HepG2 (cell line): Measurements from ENCODE around the gene DDN. TPM values are rescaled to one million over a fixed set of nuclear protein-coding genes. Genes with fewer than 3 reads are reported as not detected.

Experiments used
- ARNT2 ChIP-seq: sonication (generic); formaldehyde crosslinking; IDR thresholded peaks from 2 replicates; pipeline ENCODE4 v1.8.0; 2022; ENCODE audit warnings: mild to moderate bottlenecking, low read depth, missing genetic modification reagents, moderate library complexity
- DNMT1 ChIP-seq: sonication (generic); formaldehyde crosslinking; IDR thresholded peaks from 2 replicates; pipeline ENCODE4 v1.5.1; 2020; ENCODE audit warnings: mild to moderate bottlenecking, missing genetic modification reagents
- FOXJ3 ChIP-seq: sonication (generic); formaldehyde crosslinking; IDR thresholded peaks from 2 replicates; pipeline ENCODE4 v1.4.0; 2020; ENCODE audit warnings: missing genetic modification reagents, mild to moderate bottlenecking, borderline replicate concordance
- GLI4 ChIP-seq: sonication (generic); formaldehyde crosslinking; IDR thresholded peaks from 2 replicates; pipeline ENCODE4 v1.5.1; 2020; ENCODE audit warnings: missing genetic modification reagents, mild to moderate bottlenecking, moderate library complexity, borderline replicate concordance
- HDAC6 ChIP-seq: fragments of 200-600 bp; sonication (generic); IDR thresholded peaks from 2 replicates; pipeline ENCODE4 v1.7.0; 2017; ENCODE audit warnings: mild to moderate bottlenecking, antibody characterized with exemption, low read length, low read depth
- NKX3-1 ChIP-seq: sonication (generic); formaldehyde crosslinking; IDR thresholded peaks from 2 replicates; pipeline ENCODE4 v1.5.0; 2020; ENCODE audit warnings: missing genetic modification reagents
- SIX4 ChIP-seq: sonication (generic); formaldehyde crosslinking; IDR thresholded peaks from 2 replicates; pipeline ENCODE4 v1.4.0; 2020; ENCODE audit warnings: missing genetic modification reagents
- SRSF9 ChIP-seq: fragments of 200-400 bp; formaldehyde crosslinking; IDR thresholded peaks from 2 replicates; pipeline ENCODE4 v1.6.1; 2018; ENCODE audit warnings: borderline replicate concordance, mild to moderate bottlenecking, low read depth, low read length; ENCODE audit not compliant: insufficient read depth, poor library complexity, severe bottlenecking
- WIZ ChIP-seq: sonication (generic); formaldehyde crosslinking; IDR thresholded peaks from 2 replicates; pipeline ENCODE4 v1.5.1; 2020; ENCODE audit warnings: mild to moderate bottlenecking, missing genetic modification reagents
- ZC3H13 ChIP-seq: sonication (generic); formaldehyde crosslinking; IDR thresholded peaks from 2 replicates; pipeline ENCODE4 v1.8.1; 2023; ENCODE audit warnings: mild to moderate bottlenecking, missing genetic modification reagents, moderate library complexity
- ZNF570 ChIP-seq: sonication (generic); formaldehyde crosslinking; IDR thresholded peaks from 2 replicates; pipeline ENCODE4 v1.4.0; 2020; ENCODE audit warnings: mild to moderate bottlenecking, missing genetic modification reagents, borderline replicate concordance
- ZNF660 ChIP-seq: sonication (generic); formaldehyde crosslinking; IDR thresholded peaks from 2 replicates; pipeline ENCODE4 v1.5.1; 2020; ENCODE audit warnings: mild to moderate bottlenecking, low read depth, missing genetic modification reagents, borderline replicate concordance
- polyA plus RNA-seq, 8 experiments: library from polyadenylated mRNA; depleted of rRNA in 3 of 8; stranded (reverse) in 7 of 8; unstranded in 1 of 8; fragments of >200 nt; fragmentation: Illumina TruSeq in 4 of 8; extraction: Trizol in 4 of 8; gene quantifications; 2 replicates each; pipeline versions ENCODE4 v1.2.1 to v1.2.3, GENCODE V29; 2011 to 2016; ENCODE audit warnings: low read depth in 4 of 8, missing spikeins in 1 of 8, mixed read lengths in 1 of 8; ENCODE audit not compliant: insufficient read depth in 1 of 8
- total RNA-seq, 5 experiments: library from RNA; depleted of rRNA; stranded (reverse); fragments of >200 nt; fragmentation: Illumina TruSeq; extraction: Trizol; gene quantifications; 2 replicates each; pipeline ENCODE4 v1.2.3, GENCODE V29; 2016; ENCODE audit warnings: low read depth in 1 of 5
- TF ChIP-seq, protein P1 (sequence below): sonication (generic); formaldehyde crosslinking; IDR thresholded peaks from 2 replicates; pipeline ENCODE4 v1.4.0; 2020; ENCODE audit warnings: missing genetic modification reagents, borderline replicate concordance
- TF ChIP-seq, protein P2 (sequence below): sonication (generic); formaldehyde crosslinking; IDR thresholded peaks from 2 replicates; pipeline ENCODE4 v1.5.0; 2020; ENCODE audit warnings: mild to moderate bottlenecking, missing genetic modification reagents, borderline replicate concordance
- TF ChIP-seq, protein P3 (sequence below): sonication (generic); formaldehyde crosslinking; IDR thresholded peaks from 2 replicates; pipeline ENCODE4 v1.4.0; 2020; ENCODE audit warnings: missing genetic modification reagents

DDN gene
- total and polyA plus RNA-seq, 2 of the 13 experiments (the other 11 are each of a cell fraction or from before 2014, with no cell fraction given), result 0.24 to 0.53 TPM

DNA sequence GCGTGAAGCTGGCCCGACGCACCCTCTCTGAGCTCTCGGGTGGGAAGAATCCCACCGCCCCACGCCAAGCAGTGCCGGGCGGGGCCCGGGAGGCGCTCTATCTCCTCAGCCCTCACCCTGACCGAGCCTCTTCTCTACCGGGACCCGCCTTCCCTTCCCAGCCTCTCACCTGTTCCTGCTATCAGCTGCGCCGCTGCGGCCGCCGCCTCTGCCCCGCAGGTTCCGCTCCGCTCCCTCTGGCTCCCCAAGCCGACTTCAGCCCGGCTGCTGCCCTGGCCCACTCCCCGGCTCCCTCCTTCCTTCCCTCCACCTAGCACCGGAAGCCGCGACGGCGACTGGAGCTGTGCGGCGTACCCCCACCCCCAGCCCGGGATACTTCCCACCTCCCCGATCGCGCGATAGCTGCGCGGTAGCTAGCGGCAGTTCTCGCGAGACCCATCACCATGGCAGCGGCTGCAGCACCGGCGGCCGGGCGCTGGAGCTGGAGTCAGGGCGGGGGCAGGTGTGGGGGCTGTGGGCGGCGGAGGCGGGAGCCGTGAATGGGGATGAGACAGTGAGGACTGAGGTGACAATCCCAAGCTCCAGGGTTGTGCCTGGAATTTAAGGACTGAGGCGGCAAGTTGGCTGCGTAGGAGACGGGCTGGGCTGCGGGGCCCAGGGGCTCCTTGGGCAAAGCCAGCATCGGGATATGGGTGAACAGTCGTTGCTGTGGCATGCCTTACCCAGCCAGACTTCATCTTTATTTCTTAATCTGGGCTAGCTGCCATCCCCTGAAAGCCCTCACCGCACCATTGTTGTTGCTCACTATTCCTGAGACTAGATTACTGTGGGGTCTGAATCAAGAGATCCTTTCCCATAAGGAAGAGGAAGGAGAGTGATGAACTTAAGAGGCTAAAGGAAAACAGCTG is 41.8 kb downstream of the DDN start, which contains the start of gene ARF3 (continued):
- TF ChIP-seq, protein P1, sequence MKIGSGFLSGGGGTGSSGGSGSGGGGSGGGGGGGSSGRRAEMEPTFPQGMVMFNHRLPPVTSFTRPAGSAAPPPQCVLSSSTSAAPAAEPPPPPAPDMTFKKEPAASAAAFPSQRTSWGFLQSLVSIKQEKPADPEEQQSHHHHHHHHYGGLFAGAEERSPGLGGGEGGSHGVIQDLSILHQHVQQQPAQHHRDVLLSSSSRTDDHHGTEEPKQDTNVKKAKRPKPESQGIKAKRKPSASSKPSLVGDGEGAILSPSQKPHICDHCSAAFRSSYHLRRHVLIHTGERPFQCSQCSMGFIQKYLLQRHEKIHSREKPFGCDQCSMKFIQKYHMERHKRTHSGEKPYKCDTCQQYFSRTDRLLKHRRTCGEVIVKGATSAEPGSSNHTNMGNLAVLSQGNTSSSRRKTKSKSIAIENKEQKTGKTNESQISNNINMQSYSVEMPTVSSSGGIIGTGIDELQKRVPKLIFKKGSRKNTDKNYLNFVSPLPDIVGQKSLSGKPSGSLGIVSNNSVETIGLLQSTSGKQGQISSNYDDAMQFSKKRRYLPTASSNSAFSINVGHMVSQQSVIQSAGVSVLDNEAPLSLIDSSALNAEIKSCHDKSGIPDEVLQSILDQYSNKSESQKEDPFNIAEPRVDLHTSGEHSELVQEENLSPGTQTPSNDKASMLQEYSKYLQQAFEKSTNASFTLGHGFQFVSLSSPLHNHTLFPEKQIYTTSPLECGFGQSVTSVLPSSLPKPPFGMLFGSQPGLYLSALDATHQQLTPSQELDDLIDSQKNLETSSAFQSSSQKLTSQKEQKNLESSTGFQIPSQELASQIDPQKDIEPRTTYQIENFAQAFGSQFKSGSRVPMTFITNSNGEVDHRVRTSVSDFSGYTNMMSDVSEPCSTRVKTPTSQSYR, result peak; percentile 82; the same call in 1 of the 2 replicates
- TF ChIP-seq ARNT2, result peak; percentile 98; the same call in 1 of the 2 replicates
- 0 out of 2 replicates have a peak, but pooled peaks have one; percentile 16 for TF ChIP-seq NKX3-1 (CRISPR knock-in tag)
- no peak for TF ChIP-seq SRSF9
- peak; percentile 56; the same call in 1 of the 2 replicates for TF ChIP-seq ZC3H13 (CRISPR knock-in tag)
- TF ChIP-seq FOXJ3 (CRISPR knock-in tag), result no peak
- 0 out of 2 replicates have a peak, but pooled peaks have one; percentile 6 for TF ChIP-seq SIX4 (CRISPR knock-in tag)
- TF ChIP-seq, protein P2, sequence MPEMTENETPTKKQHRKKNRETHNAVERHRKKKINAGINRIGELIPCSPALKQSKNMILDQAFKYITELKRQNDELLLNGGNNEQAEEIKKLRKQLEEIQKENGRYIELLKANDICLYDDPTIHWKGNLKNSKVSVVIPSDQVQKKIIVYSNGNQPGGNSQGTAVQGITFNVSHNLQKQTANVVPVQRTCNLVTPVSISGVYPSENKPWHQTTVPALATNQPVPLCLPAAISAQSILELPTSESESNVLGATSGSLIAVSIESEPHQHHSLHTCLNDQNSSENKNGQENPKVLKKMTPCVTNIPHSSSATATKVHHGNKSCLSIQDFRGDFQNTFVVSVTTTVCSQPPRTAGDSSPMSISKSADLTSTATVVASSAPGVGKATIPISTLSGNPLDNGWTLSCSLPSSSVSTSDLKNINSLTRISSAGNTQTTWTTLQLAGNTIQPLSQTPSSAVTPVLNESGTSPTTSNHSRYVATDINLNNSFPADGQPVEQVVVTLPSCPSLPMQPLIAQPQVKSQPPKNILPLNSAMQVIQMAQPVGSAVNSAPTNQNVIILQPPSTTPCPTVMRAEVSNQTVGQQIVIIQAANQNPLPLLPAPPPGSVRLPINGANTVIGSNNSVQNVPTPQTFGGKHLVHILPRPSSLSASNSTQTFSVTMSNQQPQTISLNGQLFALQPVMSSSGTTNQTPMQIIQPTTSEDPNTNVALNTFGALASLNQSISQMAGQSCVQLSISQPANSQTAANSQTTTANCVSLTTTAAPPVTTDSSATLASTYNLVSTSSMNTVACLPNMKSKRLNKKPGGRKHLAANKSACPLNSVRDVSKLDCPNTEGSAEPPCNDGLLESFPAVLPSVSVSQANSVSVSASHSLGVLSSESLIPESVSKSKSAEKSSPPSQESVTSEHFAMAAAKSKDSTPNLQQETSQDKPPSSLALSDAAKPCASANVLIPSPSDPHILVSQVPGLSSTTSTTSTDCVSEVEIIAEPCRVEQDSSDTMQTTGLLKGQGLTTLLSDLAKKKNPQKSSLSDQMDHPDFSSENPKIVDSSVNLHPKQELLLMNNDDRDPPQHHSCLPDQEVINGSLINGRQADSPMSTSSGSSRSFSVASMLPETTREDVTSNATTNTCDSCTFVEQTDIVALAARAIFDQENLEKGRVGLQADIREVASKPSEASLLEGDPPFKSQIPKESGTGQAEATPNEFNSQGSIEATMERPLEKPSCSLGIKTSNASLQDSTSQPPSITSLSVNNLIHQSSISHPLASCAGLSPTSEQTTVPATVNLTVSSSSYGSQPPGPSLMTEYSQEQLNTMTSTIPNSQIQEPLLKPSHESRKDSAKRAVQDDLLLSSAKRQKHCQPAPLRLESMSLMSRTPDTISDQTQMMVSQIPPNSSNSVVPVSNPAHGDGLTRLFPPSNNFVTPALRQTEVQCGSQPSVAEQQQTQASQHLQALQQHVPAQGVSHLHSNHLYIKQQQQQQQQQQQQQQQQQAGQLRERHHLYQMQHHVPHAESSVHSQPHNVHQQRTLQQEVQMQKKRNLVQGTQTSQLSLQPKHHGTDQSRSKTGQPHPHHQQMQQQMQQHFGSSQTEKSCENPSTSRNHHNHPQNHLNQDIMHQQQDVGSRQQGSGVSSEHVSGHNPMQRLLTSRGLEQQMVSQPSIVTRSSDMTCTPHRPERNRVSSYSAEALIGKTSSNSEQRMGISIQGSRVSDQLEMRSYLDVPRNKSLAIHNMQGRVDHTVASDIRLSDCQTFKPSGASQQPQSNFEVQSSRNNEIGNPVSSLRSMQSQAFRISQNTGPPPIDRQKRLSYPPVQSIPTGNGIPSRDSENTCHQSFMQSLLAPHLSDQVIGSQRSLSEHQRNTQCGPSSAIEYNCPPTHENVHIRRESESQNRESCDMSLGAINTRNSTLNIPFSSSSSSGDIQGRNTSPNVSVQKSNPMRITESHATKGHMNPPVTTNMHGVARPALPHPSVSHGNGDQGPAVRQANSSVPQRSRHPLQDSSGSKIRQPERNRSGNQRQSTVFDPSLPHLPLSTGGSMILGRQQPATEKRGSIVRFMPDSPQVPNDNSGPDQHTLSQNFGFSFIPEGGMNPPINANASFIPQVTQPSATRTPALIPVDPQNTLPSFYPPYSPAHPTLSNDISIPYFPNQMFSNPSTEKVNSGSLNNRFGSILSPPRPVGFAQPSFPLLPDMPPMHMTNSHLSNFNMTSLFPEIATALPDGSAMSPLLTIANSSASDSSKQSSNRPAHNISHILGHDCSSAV (CRISPR knock-in tag), result no peak
- no peak for TF ChIP-seq ZNF660 (CRISPR knock-in tag)
- no peak for TF ChIP-seq WIZ (CRISPR knock-in tag)
- TF ChIP-seq, protein P3, sequence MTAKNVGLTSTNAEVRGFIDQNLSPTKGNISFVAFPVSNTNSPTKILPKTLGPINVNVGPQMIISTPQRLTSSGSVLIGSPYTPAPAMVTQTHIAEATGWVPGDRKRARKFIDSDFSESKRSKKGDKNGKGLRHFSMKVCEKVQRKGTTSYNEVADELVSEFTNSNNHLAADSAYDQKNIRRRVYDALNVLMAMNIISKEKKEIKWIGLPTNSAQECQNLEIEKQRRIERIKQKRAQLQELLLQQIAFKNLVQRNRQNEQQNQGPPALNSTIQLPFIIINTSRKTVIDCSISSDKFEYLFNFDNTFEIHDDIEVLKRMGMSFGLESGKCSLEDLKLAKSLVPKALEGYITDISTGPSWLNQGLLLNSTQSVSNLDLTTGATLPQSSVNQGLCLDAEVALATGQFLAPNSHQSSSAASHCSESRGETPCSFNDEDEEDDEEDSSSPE (CRISPR knock-in tag), result peak; percentile 55; the same call in 1 of the 2 replicates
- no peak; the same call in 1 of the 2 replicates for TF ChIP-seq GLI4 (CRISPR knock-in tag)
- no peak for TF ChIP-seq ZNF570 (CRISPR knock-in tag)
- TF ChIP-seq HDAC6, result no peak
- TF ChIP-seq DNMT1 (CRISPR knock-in tag), result no peak
